Testis (tissue), 2 donors: ENCODE data around the gene ASXL2.

Experiments used
- CTCF ChIP-seq, 3 experiments: fragments of 450-650 bp in 2 of 3; fragments of 200-600 bp in 1 of 3; sonication (generic) in 1 of 3; IDR thresholded peaks; one replicate each; pipeline ENCODE4 v1.5.1; 2016 to 2019; ENCODE audit warnings: antibody characterized with exemption in 3 of 3, mild to moderate bottlenecking in 2 of 3, moderate library complexity in 1 of 3
- POLR2A ChIP-seq: fragments of 450-650 bp; IDR thresholded peaks from one replicate; pipeline ENCODE4 v1.6.1; 2017; ENCODE audit warnings: antibody characterized with exemption, mild to moderate bottlenecking, moderate library complexity

- TF ChIP-seq CTCF (IDR thresholded peaks at IDR 0.05) (no peak), POLR2A (no peak)
Observed at GRCh38 chr2:25692737-25693445, 185.4 kb downstream of the ASXL2 start.
